HCT116 (cell line): ENCODE data around the gene MAEA.

Experiments
- EGR1 ChIP-seq: IDR thresholded peaks from 2 replicates; pipeline ENCODE4 v1.6.1; 2012; ENCODE audit warnings: low read depth
- ELF1 ChIP-seq: IDR thresholded peaks from 2 replicates; pipeline ENCODE4 v1.6.1; 2012; ENCODE audit warnings: low read depth, borderline replicate concordance
- EZH2 ChIP-seq: fragments of 200-600 bp; sonication (generic); IDR thresholded peaks from 2 replicates; pipeline ENCODE4 v1.6.1; 2017; ENCODE audit warnings: antibody characterized with exemption, mixed run types
- EZH2phosphoT487 ChIP-seq: fragments of 200-600 bp; IDR thresholded peaks from 2 replicates; pipeline ENCODE4 v1.6.1; 2018; ENCODE audit warnings: antibody characterized with exemption, borderline replicate concordance
- FOSL1 ChIP-seq: IDR thresholded peaks from 2 replicates; pipeline ENCODE4 v1.6.1; 2012; ENCODE audit warnings: low read depth
- POLR2A ChIP-seq: IDR thresholded peaks from 2 replicates; pipeline ENCODE4 v1.7.0; 2011; ENCODE audit warnings: borderline replicate concordance; ENCODE audit not compliant: insufficient read depth, insufficient read length; ENCODE audit errors: extremely low read depth
- RAD21 ChIP-seq: IDR thresholded peaks from 2 replicates; pipeline ENCODE4 v1.6.1; 2012; ENCODE audit warnings: low read depth, mild to moderate bottlenecking
- SIN3A ChIP-seq: IDR thresholded peaks from 2 replicates; pipeline ENCODE4 v1.6.1; 2012; ENCODE audit warnings: low read depth
- TF ChIP-seq, protein P1 (sequence below), 3 experiments: fragments of 200-600 bp in 1 of 3; sonication (generic) in 1 of 3; IDR thresholded peaks in 2 of 3; conservative IDR thresholded peaks in 1 of 3; 2 replicates each; pipeline ENCODE4 v1.5.1; 2012 to 2017; ENCODE audit warnings: low read depth in 2 of 3, low read length in 2 of 3, antibody characterized with exemption in 1 of 3, borderline replicate concordance in 1 of 3, control low read depth in 1 of 3, mild to moderate bottlenecking in 1 of 3, mixed read lengths in 1 of 3, mixed run types in 1 of 3, moderate library complexity in 1 of 3; ENCODE audit not compliant: insufficient read depth in 1 of 3

DNA sequence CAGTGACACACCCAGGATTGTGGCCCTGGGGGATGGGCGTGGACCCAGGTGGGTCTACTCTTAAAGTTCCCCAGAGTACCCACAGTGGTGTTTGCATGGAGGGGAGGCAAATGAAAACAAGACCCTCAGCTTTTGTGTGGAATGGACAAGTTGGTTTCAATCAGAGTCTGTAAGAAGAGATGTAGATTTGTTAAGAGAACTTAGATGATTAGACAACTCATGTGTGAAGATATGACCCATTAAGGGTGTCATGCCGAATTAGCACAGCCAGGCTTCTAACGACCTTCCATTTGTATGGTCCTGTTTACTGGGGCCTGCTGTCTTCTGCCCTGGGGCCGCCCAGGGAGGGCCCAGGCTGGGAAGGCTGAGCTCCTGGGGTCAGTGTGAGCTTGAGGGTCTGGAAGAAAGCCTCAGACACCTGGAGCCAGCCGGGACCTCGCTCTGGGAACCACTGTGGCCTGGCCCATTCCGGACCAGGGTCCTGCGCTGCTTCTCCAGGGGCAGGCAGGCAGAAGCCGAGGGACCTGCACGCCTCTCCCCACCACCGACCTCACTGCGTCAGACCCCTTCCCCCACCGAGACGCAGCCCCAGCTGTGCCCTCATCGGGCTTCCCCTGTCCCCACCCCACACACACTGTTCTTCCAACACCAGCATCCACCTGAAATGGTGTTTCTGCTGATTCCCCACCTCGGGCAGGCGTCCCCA lies 77.7 kb downstream of the MAEA start:
- TF ChIP-seq FOSL1 = no peak
- no peak for TF ChIP-seq EZH2phosphoT487
- no peak for TF ChIP-seq ELF1
- no peak for TF ChIP-seq POLR2A
- no peak for TF ChIP-seq EGR1
- no peak for TF ChIP-seq RAD21
- TF ChIP-seq, protein P1, sequence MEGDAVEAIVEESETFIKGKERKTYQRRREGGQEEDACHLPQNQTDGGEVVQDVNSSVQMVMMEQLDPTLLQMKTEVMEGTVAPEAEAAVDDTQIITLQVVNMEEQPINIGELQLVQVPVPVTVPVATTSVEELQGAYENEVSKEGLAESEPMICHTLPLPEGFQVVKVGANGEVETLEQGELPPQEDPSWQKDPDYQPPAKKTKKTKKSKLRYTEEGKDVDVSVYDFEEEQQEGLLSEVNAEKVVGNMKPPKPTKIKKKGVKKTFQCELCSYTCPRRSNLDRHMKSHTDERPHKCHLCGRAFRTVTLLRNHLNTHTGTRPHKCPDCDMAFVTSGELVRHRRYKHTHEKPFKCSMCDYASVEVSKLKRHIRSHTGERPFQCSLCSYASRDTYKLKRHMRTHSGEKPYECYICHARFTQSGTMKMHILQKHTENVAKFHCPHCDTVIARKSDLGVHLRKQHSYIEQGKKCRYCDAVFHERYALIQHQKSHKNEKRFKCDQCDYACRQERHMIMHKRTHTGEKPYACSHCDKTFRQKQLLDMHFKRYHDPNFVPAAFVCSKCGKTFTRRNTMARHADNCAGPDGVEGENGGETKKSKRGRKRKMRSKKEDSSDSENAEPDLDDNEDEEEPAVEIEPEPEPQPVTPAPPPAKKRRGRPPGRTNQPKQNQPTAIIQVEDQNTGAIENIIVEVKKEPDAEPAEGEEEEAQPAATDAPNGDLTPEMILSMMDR (IDR thresholded peaks at IDR 0.05 in 2 of 3, conservative IDR thresholded peaks at IDR 0.05 in 1 of 3; ENCODE audit: borderline replicate concordance in 1 of 3, insufficient read depth in 1 of 3, low read depth in 2 of 3, low read length in 2 of 3) = no peak
- no peak for TF ChIP-seq EZH2
- no peak for TF ChIP-seq SIN3A
